ENCODE measurements around the gene TEK. TPM values are rescaled to one million over a fixed set of nuclear protein-coding genes. Genes with fewer than 3 reads are reported as not detected.
"Not testable (repeated sequence)": the region's sequence is repeated elsewhere in the genome, so short reads cannot be mapped to it uniquely, and the experiment has no call there.

Gene TEK
- total RNA-seq, 2 donors from 2014 or later = 1.6 to 6.3 TPM

DNA sequence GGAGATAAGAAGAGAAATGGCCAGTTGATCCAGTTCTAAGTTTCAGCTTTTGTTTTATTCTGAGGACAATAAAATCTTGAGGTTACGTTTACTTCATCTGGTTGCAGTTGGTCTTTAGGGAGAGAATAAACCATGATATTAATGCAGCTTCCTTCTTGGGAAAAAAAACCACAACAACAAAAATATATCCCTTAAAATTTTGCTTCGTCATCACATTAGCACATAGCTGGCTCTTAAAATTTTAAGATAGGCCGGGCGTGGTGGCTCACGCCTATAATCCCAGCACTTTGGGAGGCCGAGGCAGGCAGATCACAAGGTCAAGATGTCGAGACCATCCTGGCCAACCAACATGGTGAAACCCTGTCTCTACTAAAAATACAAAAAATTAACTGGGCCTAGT lies 101.6 kb downstream of the TEK start:
- intact Hi-C loops (cut with DNase I) = no loop called here
- H3K4me1 ChIP-seq = no peaks in the 10 kb centered on the region
- H3K27me3 ChIP-seq = no peaks in the 10 kb centered on the region
- no peaks in the 10 kb centered on the region for H3K36me3 ChIP-seq
- DNase-seq = no peak
- H3K27ac ChIP-seq = no peak overlapping the region
- H3K4me3 ChIP-seq = no peak overlapping the region
- H3K9ac ChIP-seq (ENCODE audit: low read depth in 2 of 2, low read length in 2 of 2) = no peak overlapping the region
- no peaks in the 10 kb centered on the region for H3K9me3 ChIP-seq
- TF ChIP-seq, protein P1, sequence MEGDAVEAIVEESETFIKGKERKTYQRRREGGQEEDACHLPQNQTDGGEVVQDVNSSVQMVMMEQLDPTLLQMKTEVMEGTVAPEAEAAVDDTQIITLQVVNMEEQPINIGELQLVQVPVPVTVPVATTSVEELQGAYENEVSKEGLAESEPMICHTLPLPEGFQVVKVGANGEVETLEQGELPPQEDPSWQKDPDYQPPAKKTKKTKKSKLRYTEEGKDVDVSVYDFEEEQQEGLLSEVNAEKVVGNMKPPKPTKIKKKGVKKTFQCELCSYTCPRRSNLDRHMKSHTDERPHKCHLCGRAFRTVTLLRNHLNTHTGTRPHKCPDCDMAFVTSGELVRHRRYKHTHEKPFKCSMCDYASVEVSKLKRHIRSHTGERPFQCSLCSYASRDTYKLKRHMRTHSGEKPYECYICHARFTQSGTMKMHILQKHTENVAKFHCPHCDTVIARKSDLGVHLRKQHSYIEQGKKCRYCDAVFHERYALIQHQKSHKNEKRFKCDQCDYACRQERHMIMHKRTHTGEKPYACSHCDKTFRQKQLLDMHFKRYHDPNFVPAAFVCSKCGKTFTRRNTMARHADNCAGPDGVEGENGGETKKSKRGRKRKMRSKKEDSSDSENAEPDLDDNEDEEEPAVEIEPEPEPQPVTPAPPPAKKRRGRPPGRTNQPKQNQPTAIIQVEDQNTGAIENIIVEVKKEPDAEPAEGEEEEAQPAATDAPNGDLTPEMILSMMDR (IDR thresholded peaks at IDR 0.05) = no peak

DNA sequence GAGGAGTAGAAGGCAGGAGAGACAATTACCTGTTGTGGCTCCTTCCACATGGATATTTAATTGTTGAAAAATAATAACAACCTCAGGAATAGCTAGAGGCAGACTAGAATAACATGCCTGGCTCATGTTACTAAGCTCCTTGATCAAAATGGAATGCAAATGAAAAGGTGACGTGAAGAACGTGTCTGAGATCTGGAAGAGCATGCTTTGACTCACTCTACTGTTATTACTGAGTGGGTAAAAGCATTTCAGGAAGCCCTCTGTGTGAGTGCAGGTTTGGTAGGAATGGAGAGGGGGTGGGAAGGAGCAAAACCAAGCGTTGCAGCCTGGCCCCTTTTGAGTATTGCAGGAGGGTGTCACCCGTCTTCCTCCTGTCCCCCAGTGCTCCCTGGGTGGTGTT lies 103.2 kb downstream of the TEK start:
- H3K4me1 ChIP-seq = no peaks in the 10 kb centered on the region
- H3K36me3 ChIP-seq = no peaks in the 10 kb centered on the region
- H3K27ac ChIP-seq = no peak overlapping the region
- TF ChIP-seq, protein P1 (IDR thresholded peaks at IDR 0.05) = no peak
- no peak for DNase-seq
- no peak overlapping the region for H3K4me3 ChIP-seq
- H3K9ac ChIP-seq (ENCODE audit: low read depth in 2 of 2, low read length in 2 of 2) = no peak overlapping the region
- H3K27me3 ChIP-seq = no peaks in the 10 kb centered on the region
- H3K9me3 ChIP-seq = no peaks in the 10 kb centered on the region
- intact Hi-C loops (cut with DNase I) = no loop called here

DNA sequence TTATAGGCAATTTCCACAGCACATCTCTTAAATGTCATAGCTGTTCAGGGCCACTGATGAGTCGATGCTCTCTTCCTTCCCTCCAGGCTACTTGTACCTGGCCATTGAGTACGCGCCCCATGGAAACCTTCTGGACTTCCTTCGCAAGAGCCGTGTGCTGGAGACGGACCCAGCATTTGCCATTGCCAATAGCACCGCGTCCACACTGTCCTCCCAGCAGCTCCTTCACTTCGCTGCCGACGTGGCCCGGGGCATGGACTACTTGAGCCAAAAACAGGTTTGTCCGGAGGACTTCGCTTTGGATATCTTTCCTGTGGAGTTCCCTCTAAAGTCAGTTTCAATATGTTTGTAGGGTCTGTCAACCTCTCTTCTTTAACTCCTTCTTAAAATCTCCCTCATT lies 103.6 kb downstream of the TEK start:
- H3K4me1 ChIP-seq = no peaks in the 10 kb centered on the region
- intact Hi-C loops (cut with DNase I) = no loop called here
- no peak overlapping the region for H3K9ac ChIP-seq (ENCODE audit: low read depth in 2 of 2, low read length in 2 of 2)
- no peaks in the 10 kb centered on the region for H3K27me3 ChIP-seq
- no peak overlapping the region for H3K27ac ChIP-seq
- TF ChIP-seq, protein P1 (IDR thresholded peaks at IDR 0.05) = no peak
- H3K36me3 ChIP-seq = no peaks in the 10 kb centered on the region
- H3K4me3 ChIP-seq = no peak overlapping the region
- DNase-seq = no peak
- H3K9me3 ChIP-seq = no peaks in the 10 kb centered on the region

DNA sequence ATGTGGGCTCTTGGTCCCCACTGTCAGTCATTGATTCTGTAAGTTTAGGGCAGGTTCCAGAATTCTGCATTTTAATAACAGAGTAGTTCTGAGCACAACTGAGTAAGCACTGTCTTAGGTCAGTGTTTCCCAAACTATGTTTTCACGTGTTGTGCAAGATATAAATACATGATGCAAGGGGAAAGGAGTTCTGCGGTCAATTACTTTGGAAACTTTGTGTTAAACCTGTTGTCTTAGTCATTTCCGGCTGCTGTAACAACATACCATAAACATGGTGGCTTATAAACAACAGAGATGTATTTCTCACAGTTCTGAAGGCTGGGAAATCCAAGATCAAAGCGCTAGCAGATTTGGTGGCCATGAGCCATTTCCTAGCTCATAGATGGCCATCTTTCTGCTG lies 118.2 kb downstream of the TEK start:
- Histone ChIP-seq H3K9ac (ENCODE audit: low read depth in 2 of 2, low read length in 2 of 2) (no peak overlapping the region), H3K36me3 (no peaks in the 10 kb centered on the region), H3K27me3 (no peaks in the 10 kb centered on the region), H3K4me3 (no peak overlapping the region), H3K4me1 (no peaks in the 10 kb centered on the region), H3K9me3 (no peaks in the 10 kb centered on the region), H3K27ac (no peak overlapping the region)
- intact Hi-C loops (cut with DNase I) = no loop called here
- TF ChIP-seq, protein P1 (IDR thresholded peaks at IDR 0.05) = no peak
- no peak for DNase-seq

DNA sequence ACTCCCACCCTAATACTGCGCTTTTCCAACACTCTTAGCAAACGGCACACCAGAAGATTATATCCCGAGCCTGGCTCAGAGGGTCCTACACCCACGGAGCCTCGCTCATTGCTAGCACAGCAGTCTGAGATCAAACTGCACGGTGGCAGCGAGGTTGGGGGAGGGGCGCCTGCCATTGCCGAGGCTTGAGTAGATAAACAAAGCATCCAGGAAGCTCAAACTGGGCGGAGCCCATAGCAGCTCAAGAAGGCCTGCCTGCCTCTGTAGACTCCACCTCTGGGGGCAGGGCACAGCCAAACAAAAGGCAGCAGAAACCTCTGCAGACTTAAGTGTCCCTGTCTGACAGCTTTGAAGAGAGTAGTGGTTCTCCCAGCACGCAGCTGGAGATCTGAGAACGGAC lies 130.6 kb downstream of the TEK start:
- H3K9me3 ChIP-seq; H3K27ac ChIP-seq; intact Hi-C loops (cut with DNase I); H3K27me3 ChIP-seq; H3K4me3 ChIP-seq; DNase-seq; H3K36me3 ChIP-seq; H3K4me1 ChIP-seq; H3K9ac ChIP-seq (ENCODE audit: low read depth in 2 of 2, low read length in 2 of 2): not testable (repeated sequence)

DNA sequence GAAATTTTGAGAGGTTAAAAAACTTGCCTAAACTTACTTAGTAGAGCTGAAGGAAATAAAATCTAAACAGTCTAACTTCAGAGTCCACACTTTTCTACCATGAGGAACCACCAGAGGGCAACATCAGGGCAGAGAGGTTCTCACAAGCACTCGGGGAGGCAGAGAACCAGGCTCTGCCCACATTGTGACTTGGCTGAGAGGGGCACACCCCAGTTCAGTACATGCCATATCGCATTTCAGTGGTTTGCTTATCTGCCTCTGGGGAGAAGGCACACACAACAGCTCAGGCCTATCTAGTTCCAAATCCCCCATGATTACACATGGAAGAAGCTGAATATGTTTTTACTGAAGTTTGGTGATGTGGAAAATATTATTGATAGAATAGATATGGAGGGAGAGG lies 138.7 kb downstream of the TEK start:
- peak; percentile 58 for DNase-seq
- Histone ChIP-seq H3K4me3 (no peak overlapping the region), H3K27me3 (no peaks in the 10 kb centered on the region), H3K9me3 (no peaks in the 10 kb centered on the region), H3K36me3 (no peaks in the 10 kb centered on the region), H3K4me1 (no peaks in the 10 kb centered on the region), H3K27ac (no peak overlapping the region), H3K9ac (ENCODE audit: low read depth in 2 of 2, low read length in 2 of 2) (no peak overlapping the region)
- intact Hi-C loops (cut with DNase I) = no loop called here
- TF ChIP-seq, protein P1 (IDR thresholded peaks at IDR 0.05) = peak; percentile 44

Measured in colonic mucosa (tissue), 4 donors.